HG02870 (cell line): ENCODE results near the gene THBD.
"Not testable (repeated sequence)": the region's sequence is repeated elsewhere in the genome, so short reads cannot be mapped to it uniquely, and the experiment has no call there.

ENCODE experiments used
- ATAC-seq: cut with Tn5 transposase; IDR thresholded peaks from one replicate; pipeline ENCODE4 v1.9.1; 2021; ENCODE audit warnings: mild to moderate bottlenecking, moderate library complexity; ENCODE audit not compliant: unreplicated experiment

Gene THBD

GRCh38 chr20:23037017-23037481 lies 12.4 kb downstream of the THBD start:
- ATAC-seq, result no peak

GRCh38 chr20:23036371-23036770 lies 13.1 kb downstream of the THBD start:
- ATAC-seq, result no peak

GRCh38 chr20:23035731-23036130 lies 13.7 kb downstream of the THBD start:
- no peak for ATAC-seq

GRCh38 chr20:23034721-23035671 lies 14.5 kb downstream of the THBD start, which contains the start of gene SSTR4:
Gene SSTR4 (plus strand): TSS chr20:23035312. CDS start chr20:23035484, 172 bp downstream.
- ATAC-seq, result no peak

- ATAC-seq, result no peak
Measured at GRCh38 chr20:23033918-23034317, 15.6 kb downstream of the THBD start.

- no peak for ATAC-seq
Measured at GRCh38 chr20:23032750-23033078, 16.8 kb downstream of the THBD start.

GRCh38 chr20:23032056-23032749 lies 17.3 kb downstream of the THBD start:
- no peak for ATAC-seq

- no peak for ATAC-seq
Measured at GRCh38 chr20:23031346-23031745, 18.1 kb downstream of the THBD start.

- no peak for ATAC-seq
Measured at GRCh38 chr20:23029324-23029723, 20.1 kb downstream of the THBD start.

GRCh38 chr20:23028392-23028791 lies 21.1 kb downstream of the THBD start:
- ATAC-seq, result no peak

GRCh38 chr20:23027721-23028120 lies 21.8 kb downstream of the THBD start:
- ATAC-seq, result no peak

- not testable (repeated sequence) for ATAC-seq
Measured at GRCh38 chr20:23025503-23025902, 24.0 kb downstream of the THBD start.

- no peak for ATAC-seq
Measured at GRCh38 chr20:23024701-23025100, 24.8 kb downstream of the THBD start.

GRCh38 chr20:23023621-23024177 lies 25.8 kb downstream of the THBD start:
- ATAC-seq, result no peak

- no peak for ATAC-seq
Measured at GRCh38 chr20:23022849-23023248, 26.6 kb downstream of the THBD start.

- ATAC-seq, result no peak
Measured at GRCh38 chr20:23021951-23022350, 27.5 kb downstream of the THBD start.

- no peak for ATAC-seq
Measured at GRCh38 chr20:23021541-23021940, 27.9 kb downstream of the THBD start.

- ATAC-seq, result no peak
Measured at GRCh38 chr20:23020230-23021018, 29.0 kb downstream of the THBD start.

GRCh38 chr20:23019403-23019802 lies 30.1 kb downstream of the THBD start:
- no peak for ATAC-seq

- ATAC-seq, result no peak
Measured at GRCh38 chr20:23018941-23019340, 30.5 kb downstream of the THBD start.

GRCh38 chr20:23018432-23018831 lies 31.0 kb downstream of the THBD start:
- ATAC-seq, result peak; percentile 90
